ENCODE data around the gene TEAD1. TPM values are rescaled to one million over a fixed set of nuclear protein-coding genes. Genes with fewer than 3 reads are reported as not detected.
A peak's percentile ranks its signal among the peaks of the same experiment; 100 is the strongest.

TEAD1 gene
- total and polyA plus RNA-seq, 9 of the 15 experiments (the other 6 are each of a cell fraction or from before 2014, with no cell fraction given) = 1.7 to 17.7 (median 10.8) TPM

DNA sequence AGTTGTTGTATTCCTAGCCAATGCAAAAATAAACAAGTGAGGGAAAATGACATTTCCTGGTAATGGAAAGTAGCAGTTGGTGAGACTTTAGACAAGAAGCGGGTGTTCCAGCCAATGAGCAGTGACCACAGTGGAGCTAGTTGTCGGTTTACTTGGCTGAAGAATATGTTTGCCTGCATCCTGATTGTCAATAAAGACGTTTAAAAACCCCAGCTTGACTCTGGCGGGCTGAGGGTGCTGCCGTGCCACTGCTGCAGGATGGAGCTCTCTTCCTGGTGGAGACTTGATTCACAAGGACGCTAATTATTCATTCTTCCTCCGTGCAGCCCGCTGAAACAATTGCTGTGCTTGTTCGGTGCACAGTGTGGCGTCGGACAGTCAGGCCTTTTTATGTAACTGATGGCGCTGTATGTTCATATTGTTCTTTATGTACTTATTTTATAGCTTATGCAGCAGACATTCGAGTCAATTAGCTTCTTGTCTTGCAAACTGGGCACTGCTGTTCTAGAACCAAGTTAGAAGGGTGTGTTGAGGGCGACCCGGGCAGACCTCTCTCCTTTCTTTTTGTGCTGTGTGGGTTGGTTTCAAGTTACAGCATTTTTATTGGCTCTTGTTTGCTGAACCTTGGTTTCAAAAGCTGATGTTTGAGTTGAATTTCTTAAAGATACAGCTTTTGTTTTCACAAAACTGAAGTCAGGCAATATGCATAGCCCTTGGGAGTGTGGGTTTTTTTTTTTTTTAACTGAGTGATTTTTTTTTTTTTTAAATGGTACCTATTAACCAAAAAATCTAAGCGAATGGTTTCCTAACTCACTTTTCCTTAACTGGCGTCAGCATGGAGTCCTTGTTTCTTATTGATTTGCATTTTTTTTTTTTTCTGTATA is 153.9 kb downstream of the TEAD1 start (continued):
- TF ChIP-seq, protein P1, sequence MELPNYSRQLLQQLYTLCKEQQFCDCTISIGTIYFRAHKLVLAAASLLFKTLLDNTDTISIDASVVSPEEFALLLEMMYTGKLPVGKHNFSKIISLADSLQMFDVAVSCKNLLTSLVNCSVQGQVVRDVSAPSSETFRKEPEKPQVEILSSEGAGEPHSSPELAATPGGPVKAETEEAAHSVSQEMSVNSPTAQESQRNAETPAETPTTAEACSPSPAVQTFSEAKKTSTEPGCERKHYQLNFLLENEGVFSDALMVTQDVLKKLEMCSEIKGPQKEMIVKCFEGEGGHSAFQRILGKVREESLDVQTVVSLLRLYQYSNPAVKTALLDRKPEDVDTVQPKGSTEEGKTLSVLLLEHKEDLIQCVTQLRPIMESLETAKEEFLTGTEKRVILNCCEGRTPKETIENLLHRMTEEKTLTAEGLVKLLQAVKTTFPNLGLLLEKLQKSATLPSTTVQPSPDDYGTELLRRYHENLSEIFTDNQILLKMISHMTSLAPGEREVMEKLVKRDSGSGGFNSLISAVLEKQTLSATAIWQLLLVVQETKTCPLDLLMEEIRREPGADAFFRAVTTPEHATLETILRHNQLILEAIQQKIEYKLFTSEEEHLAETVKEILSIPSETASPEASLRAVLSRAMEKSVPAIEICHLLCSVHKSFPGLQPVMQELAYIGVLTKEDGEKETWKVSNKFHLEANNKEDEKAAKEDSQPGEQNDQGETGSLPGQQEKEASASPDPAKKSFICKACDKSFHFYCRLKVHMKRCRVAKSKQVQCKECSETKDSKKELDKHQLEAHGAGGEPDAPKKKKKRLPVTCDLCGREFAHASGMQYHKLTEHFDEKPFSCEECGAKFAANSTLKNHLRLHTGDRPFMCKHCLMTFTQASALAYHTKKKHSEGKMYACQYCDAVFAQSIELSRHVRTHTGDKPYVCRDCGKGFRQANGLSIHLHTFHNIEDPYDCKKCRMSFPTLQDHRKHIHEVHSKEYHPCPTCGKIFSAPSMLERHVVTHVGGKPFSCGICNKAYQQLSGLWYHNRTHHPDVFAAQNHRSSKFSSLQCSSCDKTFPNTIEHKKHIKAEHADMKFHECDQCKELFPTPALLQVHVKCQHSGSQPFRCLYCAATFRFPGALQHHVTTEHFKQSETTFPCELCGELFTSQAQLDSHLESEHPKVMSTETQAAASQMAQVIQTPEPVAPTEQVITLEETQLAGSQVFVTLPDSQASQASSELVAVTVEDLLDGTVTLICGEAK (IDR thresholded peaks at IDR 0.05) = peak; percentile 61
- TF ChIP-seq, protein P1 (CRISPR knock-in tag; IDR thresholded peaks at IDR 0.05) = no peak
- no peak for TF ChIP-seq ZNF24 (IDR thresholded peaks at IDR 0.05)
- TF ChIP-seq FOXK2 (conservative IDR thresholded peaks at IDR 0.05 in 1 of 2, IDR thresholded peaks at IDR 0.05 in 1 of 2; ENCODE audit: low read depth in 2 of 2) = peak in 1 of 2 experiments; percentile 14; a peak in 2 of 4 replicates
- peak; percentile 56 for TF ChIP-seq ZNF316 (IDR thresholded peaks at IDR 0.05)
- TF ChIP-seq, protein P2, sequence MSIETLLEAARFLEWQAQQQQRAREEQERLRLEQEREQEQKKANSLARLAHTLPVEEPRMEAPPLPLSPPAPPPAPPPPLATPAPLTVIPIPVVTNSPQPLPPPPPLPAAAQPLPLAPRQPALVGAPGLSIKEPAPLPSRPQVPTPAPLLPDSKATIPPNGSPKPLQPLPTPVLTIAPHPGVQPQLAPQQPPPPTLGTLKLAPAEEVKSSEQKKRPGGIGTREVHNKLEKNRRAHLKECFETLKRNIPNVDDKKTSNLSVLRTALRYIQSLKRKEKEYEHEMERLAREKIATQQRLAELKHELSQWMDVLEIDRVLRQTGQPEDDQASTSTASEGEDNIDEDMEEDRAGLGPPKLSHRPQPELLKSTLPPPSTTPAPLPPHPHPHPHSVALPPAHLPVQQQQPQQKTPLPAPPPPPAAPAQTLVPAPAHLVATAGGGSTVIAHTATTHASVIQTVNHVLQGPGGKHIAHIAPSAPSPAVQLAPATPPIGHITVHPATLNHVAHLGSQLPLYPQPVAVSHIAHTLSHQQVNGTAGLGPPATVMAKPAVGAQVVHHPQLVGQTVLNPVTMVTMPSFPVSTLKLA (conservative IDR thresholded peaks at IDR 0.05) = 0 out of 4 replicates have a peak, but pooled peaks of 1 of the 2 experiments have one; percentile 11
- no peak for TF ChIP-seq BRF1 (IDR thresholded peaks at IDR 0.05; ENCODE audit: borderline replicate concordance, extremely low read depth, insufficient read length)
- no peak for TF ChIP-seq NR4A1 (CRISPR knock-in tag; IDR thresholded peaks at IDR 0.05)
- TF ChIP-seq NR4A1 (tag; IDR thresholded peaks at IDR 0.05) = no peak
